Skin of body (tissue), 1 donor: ENCODE measurements around the gene OR51F2. TPM values are rescaled to one million over a fixed set of nuclear protein-coding genes. Genes with fewer than 3 reads are reported as not detected.

Experiments used
- total RNA-seq: library from RNA; depleted of rRNA; stranded (reverse); fragments of >200 nt; gene quantifications from one replicate; pipeline ENCODE4 v1.2.3, GENCODE V29; 2014

The OR51F2 gene
- total RNA-seq, 1 donor from 2014 or later: not detected

Other genes starting within 250 kb of the OR51F2 start
- gene OR52I2, start 239.6 kb upstream of the OR51F2 start, total RNA-seq: not detected
- gene OR52I1, start 227.3 kb upstream of the OR51F2 start, total RNA-seq: not detected
- 7.7 TPM for gene TRIM68, start 213.1 kb upstream of the OR51F2 start, total RNA-seq
- gene OR51D1, start 183.8 kb upstream of the OR51F2 start, total RNA-seq: not detected
- 1.1 TPM for gene OR51E1, start 177.3 kb upstream of the OR51F2 start, total RNA-seq
- gene OR51E2, start 123.5 kb upstream of the OR51F2 start, total RNA-seq: 0.10 TPM
- not detected for gene MMP26, start 116.5 kb upstream of the OR51F2 start, total RNA-seq
- not detected for gene OR51F1, start 51.4 kb upstream of the OR51F2 start, total RNA-seq
- gene OR52R1, start 16.9 kb upstream of the OR51F2 start, total RNA-seq: not detected
- not detected for gene OR51S1, start 27.9 kb downstream of the OR51F2 start, total RNA-seq
- not detected for gene OR51T1, start 60.6 kb downstream of the OR51F2 start, total RNA-seq
- gene OR51A7, start 82.5 kb downstream of the OR51F2 start, total RNA-seq: not detected
- gene OR51G2, start 98.0 kb downstream of the OR51F2 start, total RNA-seq: not detected
- gene OR51G1, start 103.0 kb downstream of the OR51F2 start, total RNA-seq: not detected
- not detected for gene OR51A4, start 126.3 kb downstream of the OR51F2 start, total RNA-seq
- gene OR51A2, start 134.4 kb downstream of the OR51F2 start, total RNA-seq: not detected
- gene OR51L1, start 173.5 kb downstream of the OR51F2 start, total RNA-seq: not detected
- gene OR52J3, start 225.2 kb downstream of the OR51F2 start, total RNA-seq: not detected
- not detected for gene OR52E2, start 238.3 kb downstream of the OR51F2 start, total RNA-seq
- gene OR52E1, start 248.3 kb downstream of the OR51F2 start, total RNA-seq: not detected